Gastrocnemius medialis (tissue), 4 donors: Measurements from ENCODE around the gene ATOH8. TPM values are rescaled to one million over a fixed set of nuclear protein-coding genes. Genes with fewer than 3 reads are reported as not detected.
A peak's percentile ranks its signal among the peaks of the same experiment; 100 is the strongest.

Experiments
- ATAC-seq, 2 donors: fragments of 150-250 bp; one replicate each; pipeline ENCODE4 v1.9.1; 2016
- DNase-seq, 2 donors: peaks; one replicate each; pipeline ENCODE4 v3.0.0-alpha.2; 2019
- H3K27ac ChIP-seq, 4 donors: fragments of 200-600 bp; sonication (generic); 1 replicate in 1 of 4; 2 replicates in 3 of 4; pipeline ENCODE4 v1.5.1; 2016 to 2018; ENCODE audit warnings: mild to moderate bottlenecking in 2 of 4, moderate library complexity in 1 of 4
- H3K27me3 ChIP-seq, 3 donors: fragments of 200-600 bp; sonication (generic) in 2 of 3; 1 replicate in 1 of 3; 2 replicates in 2 of 3; pipeline versions ENCODE4 v1.5.1 to v1.6.0; 2016 to 2019; ENCODE audit warnings: mild to moderate bottlenecking in 1 of 3, moderate library complexity in 1 of 3
- H3K36me3 ChIP-seq, 2 donors: fragments of 200-600 bp; sonication (generic) in 1 of 2; one replicate each; pipeline ENCODE4 v1.5.1; 2017 to 2018
- H3K4me1 ChIP-seq, 2 donors: fragments of 200-600 bp; sonication (generic) in 1 of 2; one replicate each; pipeline ENCODE4 v1.5.1; 2016 to 2017; ENCODE audit warnings: mild to moderate bottlenecking in 2 of 2
- H3K4me3 ChIP-seq, 4 donors: fragments of 200-600 bp; sonication (generic) in 3 of 4; 1 replicate in 1 of 4; 2 replicates in 3 of 4; pipeline ENCODE4 v1.5.1; 2016 to 2019; ENCODE audit warnings: mild to moderate bottlenecking in 2 of 4
- H3K9me3 ChIP-seq, 3 donors: fragments of 200-600 bp; sonication (generic) in 2 of 3; 1 replicate in 1 of 3; 2 replicates in 2 of 3; pipeline ENCODE4 v1.5.1; 2016 to 2019
- POLR2A ChIP-seq, 2 donors: fragments of 450-650 bp; IDR thresholded peaks; one replicate each; pipeline ENCODE4 v1.6.1; 2017; ENCODE audit warnings: antibody characterized with exemption in 2 of 2, mild to moderate bottlenecking in 2 of 2, moderate library complexity in 2 of 2
- in situ Hi-C, 4 donors: fragments of 200-750 bp; cut with MboI; loops; one replicate each; pipeline versions ENCODE4 v1.15.0 to v1.8.0; 2017; ENCODE audit warnings: low sequenced_read_pairs in 4 of 4
- intact Hi-C: fragments of 100-400 bp; cut with DNase I; formaldehyde crosslinking; loops from one replicate; pipeline ENCODE4 v1.15.1; 2023; ENCODE audit warnings: low total_unique reads
- total RNA-seq, 4 donors: library from RNA; depleted of rRNA; stranded (reverse); fragments of >200 nt; gene quantifications; one replicate each; pipeline versions ENCODE4 v1.1.0 to v1.2.3, GENCODE V29; 2016
- TF ChIP-seq, protein P1 (sequence below), 5 experiments: fragments of 450-650 bp in 3 of 5; fragments of 200-600 bp in 2 of 5; sonication (generic) in 2 of 5; IDR thresholded peaks in 4 of 5; conservative IDR thresholded peaks in 1 of 5; 1 replicate in 4 of 5; 2 replicates in 1 of 5; pipeline ENCODE4 v1.5.1; 2016 to 2019; ENCODE audit warnings: antibody characterized with exemption in 5 of 5, mild to moderate bottlenecking in 3 of 5, moderate library complexity in 3 of 5

The ATOH8 gene
- total RNA-seq, 4 donors from 2014 or later, result 122 to 266 (median 150) TPM

- peak; percentile 21 to 51 for ATAC-seq
- Histone ChIP-seq H3K36me3 (peaks cover 0 to under 1% of the 10 kb centered on the region in 2 donors), H3K4me3 (no peak overlapping the region), H3K27ac (peak overlapping the region; percentile 16 to 66 (median 54)), H3K9me3 (no peaks in the 10 kb centered on the region), H3K27me3 (no peaks in the 10 kb centered on the region), H3K4me1 (peaks cover 50 to 55% of the 10 kb centered on the region in 2 donors)
- in situ Hi-C loops (loop anchor here in 1 of 4 donors (10.0 kb wide), 1 partner anchor 48 kb away; no protein-coding TSS in a partner anchor), intact Hi-C loops (no loop called here)
- TF ChIP-seq, protein P1, sequence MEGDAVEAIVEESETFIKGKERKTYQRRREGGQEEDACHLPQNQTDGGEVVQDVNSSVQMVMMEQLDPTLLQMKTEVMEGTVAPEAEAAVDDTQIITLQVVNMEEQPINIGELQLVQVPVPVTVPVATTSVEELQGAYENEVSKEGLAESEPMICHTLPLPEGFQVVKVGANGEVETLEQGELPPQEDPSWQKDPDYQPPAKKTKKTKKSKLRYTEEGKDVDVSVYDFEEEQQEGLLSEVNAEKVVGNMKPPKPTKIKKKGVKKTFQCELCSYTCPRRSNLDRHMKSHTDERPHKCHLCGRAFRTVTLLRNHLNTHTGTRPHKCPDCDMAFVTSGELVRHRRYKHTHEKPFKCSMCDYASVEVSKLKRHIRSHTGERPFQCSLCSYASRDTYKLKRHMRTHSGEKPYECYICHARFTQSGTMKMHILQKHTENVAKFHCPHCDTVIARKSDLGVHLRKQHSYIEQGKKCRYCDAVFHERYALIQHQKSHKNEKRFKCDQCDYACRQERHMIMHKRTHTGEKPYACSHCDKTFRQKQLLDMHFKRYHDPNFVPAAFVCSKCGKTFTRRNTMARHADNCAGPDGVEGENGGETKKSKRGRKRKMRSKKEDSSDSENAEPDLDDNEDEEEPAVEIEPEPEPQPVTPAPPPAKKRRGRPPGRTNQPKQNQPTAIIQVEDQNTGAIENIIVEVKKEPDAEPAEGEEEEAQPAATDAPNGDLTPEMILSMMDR (IDR thresholded peaks at IDR 0.05 in 4 of 5, conservative IDR thresholded peaks at IDR 0.05 in 1 of 5), result no peak
- no peak for TF ChIP-seq POLR2A (IDR thresholded peaks at IDR 0.05)
- no peak for DNase-seq
Observed at GRCh38 chr2:85792783-85793441, 39.1 kb downstream of the ATOH8 start.

- Histone ChIP-seq H3K27me3 (no peaks in the 10 kb centered on the region), H3K27ac (peak overlapping the region in 3 of 4 donors; percentile 16 to 66 (median 53)), H3K36me3 (no peaks in the 10 kb centered on the region), H3K9me3 (no peaks in the 10 kb centered on the region), H3K4me3 (no peak overlapping the region), H3K4me1 (peaks cover 57 to 59% of the 10 kb centered on the region in 2 donors)
- no peak for ATAC-seq
- no peak for TF ChIP-seq POLR2A (IDR thresholded peaks at IDR 0.05)
- TF ChIP-seq, protein P1 (IDR thresholded peaks at IDR 0.05 in 4 of 5, conservative IDR thresholded peaks at IDR 0.05 in 1 of 5), result no peak
- DNase-seq, result no peak
- in situ Hi-C loops (loop anchor here in 1 of 4 donors (10.0 kb wide), 1 partner anchor 49 kb away; no protein-coding TSS in a partner anchor), intact Hi-C loops (no loop called here)
Observed at GRCh38 chr2:85793584-85793983, 39.8 kb downstream of the ATOH8 start.

DNA sequence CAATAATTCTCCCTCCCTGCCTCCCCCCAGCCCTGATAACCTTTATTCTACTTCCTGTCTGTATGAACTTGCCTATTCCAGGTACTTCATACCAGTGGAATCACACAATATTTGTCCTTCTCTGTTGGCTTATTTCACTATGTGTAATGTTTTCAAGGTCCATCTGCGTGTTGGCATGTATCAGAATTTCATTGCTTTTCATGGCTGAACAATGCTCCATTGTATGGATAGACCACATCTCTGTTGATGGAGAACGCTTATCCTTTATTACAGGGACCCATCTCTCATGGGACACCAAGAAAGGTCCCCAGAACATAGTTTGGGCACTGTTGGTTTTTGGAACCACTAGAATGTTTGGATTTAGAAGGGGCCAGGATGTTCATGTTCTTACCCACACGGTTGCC lies 40.2 kb downstream of the ATOH8 start:
- H3K27ac ChIP-seq, result peak overlapping the region in 2 of 4 donors; percentile 24 to 53
- peaks cover 61 to 64% of the 10 kb centered on the region in 2 donors for H3K4me1 ChIP-seq
- H3K36me3 ChIP-seq, result no peaks in the 10 kb centered on the region
- no peaks in the 10 kb centered on the region for H3K27me3 ChIP-seq
- ATAC-seq (no peak), DNase-seq (no peak)
- H3K9me3 ChIP-seq, result no peaks in the 10 kb centered on the region
- TF ChIP-seq, protein P1 (IDR thresholded peaks at IDR 0.05 in 4 of 5, conservative IDR thresholded peaks at IDR 0.05 in 1 of 5), result no peak
- no peak for TF ChIP-seq POLR2A (IDR thresholded peaks at IDR 0.05)
- intact Hi-C loops (no loop called here), in situ Hi-C loops (loop anchor here in 1 of 4 donors (10.0 kb wide), 1 partner anchor 49 kb away; no protein-coding TSS in a partner anchor)
- no peak overlapping the region for H3K4me3 ChIP-seq

DNA sequence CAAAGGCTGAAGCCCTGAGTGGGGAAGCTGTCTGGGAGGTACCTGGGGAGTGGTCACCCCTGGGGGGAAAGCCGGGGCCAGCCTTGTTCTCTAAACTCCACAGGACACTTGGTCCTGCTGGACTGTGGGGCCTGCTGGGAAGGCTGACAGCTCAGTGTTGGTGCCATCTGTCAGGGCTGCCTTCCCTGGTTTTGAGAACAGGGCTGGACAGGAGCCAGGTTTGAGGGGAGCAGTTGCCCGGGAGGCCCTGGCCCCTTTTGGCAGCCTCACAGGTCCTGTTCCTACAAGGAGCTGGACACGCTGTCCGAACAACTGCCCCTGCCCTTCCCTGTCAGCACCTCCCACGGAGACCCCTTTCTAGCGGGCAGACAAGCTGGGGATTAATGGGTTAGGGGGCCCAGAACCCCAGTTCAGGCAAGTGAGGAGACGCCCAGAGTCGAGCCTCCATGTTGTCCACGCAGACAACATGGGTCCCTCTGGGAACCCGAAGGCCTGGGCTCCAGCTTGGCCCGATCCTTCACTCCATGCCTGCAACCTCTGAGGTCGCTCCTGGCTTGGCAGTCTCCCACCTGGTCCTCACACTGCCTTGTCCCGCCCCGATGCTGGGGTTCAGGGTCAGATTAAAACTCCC lies 40.8 kb downstream of the ATOH8 start:
- in situ Hi-C loops, result loop anchor here in 1 of 4 donors (10.0 kb wide), 1 partner anchor 50 kb away; no protein-coding TSS in a partner anchor
- peaks cover 66 to 68% of the 10 kb centered on the region in 2 donors for H3K4me1 ChIP-seq
- DNase-seq, result no peak
- no peaks in the 10 kb centered on the region for H3K9me3 ChIP-seq
- no peaks in the 10 kb centered on the region for H3K36me3 ChIP-seq
- intact Hi-C loops, result no loop called here
- ATAC-seq, result no peak
- H3K4me3 ChIP-seq, result no peak overlapping the region
- TF ChIP-seq, protein P1 (IDR thresholded peaks at IDR 0.05 in 4 of 5, conservative IDR thresholded peaks at IDR 0.05 in 1 of 5), result no peak
- no peak for TF ChIP-seq POLR2A (IDR thresholded peaks at IDR 0.05)
- H3K27ac ChIP-seq, result peak overlapping the region in 3 of 4 donors; percentile 24 to 63 (median 53)
- no peaks in the 10 kb centered on the region for H3K27me3 ChIP-seq
